Spinal cord (tissue), 10 donors: Measurements from ENCODE around the gene PARVG. TPM values are rescaled to one million over a fixed set of nuclear protein-coding genes. Genes with fewer than 3 reads are reported as not detected.
"Not testable (repeated sequence)": the region's sequence is repeated elsewhere in the genome, so short reads cannot be mapped to it uniquely, and the experiment has no call there.

Source experiments
- DNase-seq, 6 donors: peaks; one replicate each; pipeline versions ENCODE4 v3.0.0 to v3.0.0-alpha.2; 2013 to 2015; ENCODE audit warnings: low spot score in 6 of 6, low read depth in 4 of 6
- H3K27ac ChIP-seq: one replicate; pipeline ENCODE4 v1.5.1; 2013; ENCODE audit warnings: low read depth, low read length, control low read depth
- H3K27me3 ChIP-seq: one replicate; pipeline ENCODE4 v1.6.1; 2013; ENCODE audit warnings: low read length; ENCODE audit not compliant: control insufficient read depth, insufficient read depth
- H3K36me3 ChIP-seq: one replicate; pipeline ENCODE4 v1.6.1; 2013; ENCODE audit warnings: low read length; ENCODE audit not compliant: control insufficient read depth, insufficient read depth
- H3K4me1 ChIP-seq: one replicate; pipeline ENCODE4 v1.6.1; 2013; ENCODE audit warnings: low read length; ENCODE audit not compliant: control insufficient read depth, insufficient read depth
- H3K4me3 ChIP-seq: one replicate; pipeline ENCODE4 v1.5.1; 2013; ENCODE audit warnings: low read depth, low read length, control low read depth
- H3K9me3 ChIP-seq: one replicate; pipeline ENCODE4 v1.6.1; 2013; ENCODE audit warnings: low read length; ENCODE audit not compliant: control insufficient read depth, insufficient read depth
- WGBS: methylation state at CpG from one replicate; pipeline ENCODE4 v1.1.5; 2013; ENCODE audit warnings: missing lambda C conversion rate; ENCODE audit not compliant: insufficient coverage; 5-methylcytosine and 5-hydroxymethylcytosine counted together
- polyA plus RNA-seq, 2 donors: library from polyadenylated mRNA; unstranded; fragments of 120-200 nt; gene quantifications; one replicate each; pipeline ENCODE4 v1.2.1, GENCODE V29; 2013; ENCODE audit not compliant: insufficient read length in 2 of 2
- total RNA-seq, 2 donors: library from RNA; depleted of rRNA in 1 of 2; stranded (reverse); fragments of 120-200 nt in 1 of 2; fragments of >200 nt in 1 of 2; gene quantifications; one replicate each; pipeline versions ENCODE4 v1.2.3 to v1.2.4, GENCODE V29; 2013 to 2014
- donor health status: healthy.

The PARVG gene
- total and polyA plus RNA-seq, 4 donors = 5.8 to 7.3 (median 6.5) TPM

GRCh38 chr22:44224166-44224565 lies 43.4 kb downstream of the PARVG start:
- WGBS = 21% methylated on average over 5 of the region's 12 CpGs
- H3K9me3 ChIP-seq = peaks cover under 1% of the 10 kb centered on the region
- peak in 2 of 6 donors; percentile 36 to 64 for DNase-seq
- no peak overlapping the region for H3K4me3 ChIP-seq
- no peaks in the 10 kb centered on the region for H3K27me3 ChIP-seq
- H3K36me3 ChIP-seq = no peaks in the 10 kb centered on the region
- no peaks in the 10 kb centered on the region for H3K4me1 ChIP-seq
- H3K27ac ChIP-seq = no peak overlapping the region

- no peak for DNase-seq
- WGBS = 78% methylated on average over 11 of the region's 11 CpGs
- no peaks in the 10 kb centered on the region for H3K36me3 ChIP-seq
These were observed 44.5 kb downstream of the PARVG start for GRCh38 chr22:44225091-44225689.

GRCh38 chr22:44225812-44226211 lies 45.1 kb downstream of the PARVG start:
- Histone ChIP-seq H3K9me3 (peaks cover 2% of the 10 kb centered on the region), H3K36me3 (no peaks in the 10 kb centered on the region), H3K4me3 (no peak overlapping the region), H3K27ac (no peak overlapping the region), H3K4me1 (no peaks in the 10 kb centered on the region), H3K27me3 (no peaks in the 10 kb centered on the region)
- DNase-seq = no peak
- WGBS = 91% methylated on average over 8 of the region's 8 CpGs

More at GRCh38 chr22:44225091-44225689, 44.5 kb downstream of the PARVG start:
- Histone ChIP-seq H3K4me1 (no peaks in the 10 kb centered on the region), H3K27ac (no peak overlapping the region), H3K4me3 (no peak overlapping the region), H3K27me3 (no peaks in the 10 kb centered on the region), H3K9me3 (peaks cover 2% of the 10 kb centered on the region)

- Histone ChIP-seq H3K36me3 (no peaks in the 10 kb centered on the region), H3K27ac (no peak overlapping the region), H3K4me3 (no peak overlapping the region), H3K9me3 (peaks cover 2% of the 10 kb centered on the region), H3K4me1 (no peaks in the 10 kb centered on the region), H3K27me3 (no peaks in the 10 kb centered on the region)
- DNase-seq = no peak
- WGBS = 60% methylated on average over 1 of the region's 3 CpGs
These were observed 48.6 kb downstream of the PARVG start for GRCh38 chr22:44229331-44229730.

- DNase-seq = no peak
- Histone ChIP-seq H3K4me1 (no peaks in the 10 kb centered on the region), H3K4me3 (no peak overlapping the region), H3K9me3 (peaks cover 2% of the 10 kb centered on the region), H3K27ac (no peak overlapping the region), H3K36me3 (no peaks in the 10 kb centered on the region), H3K27me3 (no peaks in the 10 kb centered on the region)
- no CpG with 5 or more reads among the region's 2 CpGs for WGBS
These were observed 49.1 kb downstream of the PARVG start for GRCh38 chr22:44229809-44230208.

GRCh38 chr22:44231233-44231632 lies 50.5 kb downstream of the PARVG start:
- 88% methylated on average over 1 of the region's 4 CpGs for WGBS
- Histone ChIP-seq H3K36me3 (no peaks in the 10 kb centered on the region), H3K4me3 (no peak overlapping the region), H3K4me1 (no peaks in the 10 kb centered on the region), H3K27ac (no peak overlapping the region), H3K9me3 (peaks cover 2% of the 10 kb centered on the region), H3K27me3 (no peaks in the 10 kb centered on the region)
- DNase-seq = no peak

GRCh38 chr22:44234372-44234771 lies 53.6 kb downstream of the PARVG start:
- WGBS = no CpG with 5 or more reads among the region's 12 CpGs
- not testable (repeated sequence) for DNase-seq, H3K9me3 ChIP-seq, H3K27ac ChIP-seq, H3K4me1 ChIP-seq, H3K36me3 ChIP-seq, H3K4me3 ChIP-seq, H3K27me3 ChIP-seq

GRCh38 chr22:44237290-44237689 lies 56.6 kb downstream of the PARVG start:
- Histone ChIP-seq H3K4me3 (no peak overlapping the region), H3K27ac (no peak overlapping the region), H3K4me1 (no peaks in the 10 kb centered on the region), H3K9me3 (peaks cover 4% of the 10 kb centered on the region), H3K27me3 (no peaks in the 10 kb centered on the region), H3K36me3 (no peaks in the 10 kb centered on the region)
- DNase-seq = no peak

GRCh38 chr22:44241121-44241520 lies 60.4 kb downstream of the PARVG start:
- H3K4me3 ChIP-seq, H3K27me3 ChIP-seq, H3K36me3 ChIP-seq, H3K4me1 ChIP-seq, H3K27ac ChIP-seq, H3K9me3 ChIP-seq: not testable (repeated sequence)
- peak in 1 of 6 donors; percentile 72 for DNase-seq
- no CpG with 5 or more reads among the region's 3 CpGs for WGBS

GRCh38 chr22:44242946-44243724 lies 62.4 kb downstream of the PARVG start:
- 85% methylated on average over 12 of the region's 17 CpGs for WGBS

More at GRCh38 chr22:44242946-44243724, 62.4 kb downstream of the PARVG start:
- DNase-seq = no peak
- Histone ChIP-seq H3K27ac (no peak overlapping the region), H3K4me1 (no peaks in the 10 kb centered on the region), H3K36me3 (peaks cover 9% of the 10 kb centered on the region), H3K4me3 (no peak overlapping the region), H3K9me3 (peaks cover under 1% of the 10 kb centered on the region), H3K27me3 (no peaks in the 10 kb centered on the region)
